Activated B cell treated with CpG ODN at 0.5 μM for 24 hours (primary cell): ENCODE measurements around the gene SPHK2. TPM values are rescaled to one million over a fixed set of nuclear protein-coding genes. Genes with fewer than 3 reads are reported as not detected.

Experiments used
- ATAC-seq: fragments of 200-7000 bp; cut with Tn5 transposase; one replicate; pipeline ENCODE4 v1.10.0; 2021; ENCODE audit warnings: low read depth, mild to moderate bottlenecking, moderate library complexity
- CTCF ChIA-PET: fragments of 350-600 bp; sonication (Branson Sonifier 250); formaldehyde crosslinking; loops from one replicate; lab custom pipeline; 2021; ENCODE audit warnings: antibody characterized with exemption; lab: Charles Lee
- POLR2A ChIA-PET: fragments of 350-600 bp; sonication (Branson Sonifier 250); formaldehyde crosslinking; loops from one replicate; lab custom pipeline; 2021; ENCODE audit warnings: antibody characterized with exemption; lab: Charles Lee
- DNase-seq: peaks from one replicate; pipeline ENCODE4 v3.0.0; 2022
- H3K27ac Mint-ChIP-seq: one replicate; pipeline ENCODE4 v1.8.0; 2020; ENCODE audit warnings: mixed read lengths
- H3K27me3 Mint-ChIP-seq: one replicate; pipeline ENCODE4 v1.8.0; 2021; ENCODE audit warnings: mixed read lengths
- H3K36me3 Mint-ChIP-seq: one replicate; pipeline ENCODE4 v1.8.0; 2021; ENCODE audit warnings: low read depth, mixed read lengths
- H3K4me1 Mint-ChIP-seq: one replicate; pipeline ENCODE4 v1.8.0; 2021; ENCODE audit warnings: mixed read lengths
- H3K4me3 Mint-ChIP-seq: one replicate; pipeline ENCODE4 v1.8.0; 2020; ENCODE audit warnings: mild to moderate bottlenecking, mixed read lengths
- H3K9me3 Mint-ChIP-seq: one replicate; pipeline ENCODE4 v1.8.0; 2020; ENCODE audit warnings: mixed read lengths
- intact Hi-C: fragments of 100-400 bp; cut with micrococcal nuclease; formaldehyde crosslinking; loops from one replicate; pipeline ENCODE4 v1.15.1; 2024
- total RNA-seq: library from RNA; stranded (reverse); gene quantifications from 2 replicates; pipeline ENCODE4 v1.2.3, GENCODE V29; 2022
- TF ChIP-seq, protein P1 (sequence below): fragments of 200-600 bp; IDR thresholded peaks from one replicate; pipeline ENCODE4 v1.8.0; 2022; ENCODE audit warnings: antibody characterized with exemption, mild to moderate bottlenecking

Gene SPHK2
- total RNA-seq, 1 donor from 2014 or later = 48.5 TPM

DNA sequence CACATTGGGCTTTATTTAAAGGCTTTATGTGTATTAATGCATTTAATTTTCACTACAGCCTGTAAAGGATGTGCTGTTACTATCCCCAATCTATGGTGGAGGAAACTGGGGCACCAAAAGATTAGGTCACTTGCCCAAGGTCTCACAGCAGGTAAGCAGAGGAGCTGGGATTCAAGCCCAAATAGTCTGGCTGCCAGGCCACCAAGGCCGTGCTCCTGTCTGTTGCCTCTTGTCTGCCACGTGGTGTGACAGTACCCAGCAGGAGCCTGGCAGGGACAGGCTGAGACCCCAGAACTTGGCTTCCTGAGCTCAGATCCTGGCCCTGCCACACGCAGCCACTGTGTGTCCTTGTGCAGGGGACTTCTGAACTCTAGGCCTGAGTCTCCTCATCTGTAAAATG is 49.0 kb downstream of the SPHK2 start:
- intact Hi-C loops = no loop called here
- H3K27me3 Mint-ChIP-seq = no peaks in the 10 kb centered on the region
- no peaks in the 10 kb centered on the region for H3K36me3 Mint-ChIP-seq
- ChIA-PET CTCF (no interaction called here), POLR2A (no interaction called here)
- H3K4me1 Mint-ChIP-seq = no peaks in the 10 kb centered on the region
- H3K27ac Mint-ChIP-seq = no peak overlapping the region
- DNase-seq = no peak
- H3K4me3 Mint-ChIP-seq = no peak overlapping the region
- no peaks in the 10 kb centered on the region for H3K9me3 Mint-ChIP-seq
- no peak for ATAC-seq
- TF ChIP-seq, protein P1, sequence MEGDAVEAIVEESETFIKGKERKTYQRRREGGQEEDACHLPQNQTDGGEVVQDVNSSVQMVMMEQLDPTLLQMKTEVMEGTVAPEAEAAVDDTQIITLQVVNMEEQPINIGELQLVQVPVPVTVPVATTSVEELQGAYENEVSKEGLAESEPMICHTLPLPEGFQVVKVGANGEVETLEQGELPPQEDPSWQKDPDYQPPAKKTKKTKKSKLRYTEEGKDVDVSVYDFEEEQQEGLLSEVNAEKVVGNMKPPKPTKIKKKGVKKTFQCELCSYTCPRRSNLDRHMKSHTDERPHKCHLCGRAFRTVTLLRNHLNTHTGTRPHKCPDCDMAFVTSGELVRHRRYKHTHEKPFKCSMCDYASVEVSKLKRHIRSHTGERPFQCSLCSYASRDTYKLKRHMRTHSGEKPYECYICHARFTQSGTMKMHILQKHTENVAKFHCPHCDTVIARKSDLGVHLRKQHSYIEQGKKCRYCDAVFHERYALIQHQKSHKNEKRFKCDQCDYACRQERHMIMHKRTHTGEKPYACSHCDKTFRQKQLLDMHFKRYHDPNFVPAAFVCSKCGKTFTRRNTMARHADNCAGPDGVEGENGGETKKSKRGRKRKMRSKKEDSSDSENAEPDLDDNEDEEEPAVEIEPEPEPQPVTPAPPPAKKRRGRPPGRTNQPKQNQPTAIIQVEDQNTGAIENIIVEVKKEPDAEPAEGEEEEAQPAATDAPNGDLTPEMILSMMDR = no peak

DNA sequence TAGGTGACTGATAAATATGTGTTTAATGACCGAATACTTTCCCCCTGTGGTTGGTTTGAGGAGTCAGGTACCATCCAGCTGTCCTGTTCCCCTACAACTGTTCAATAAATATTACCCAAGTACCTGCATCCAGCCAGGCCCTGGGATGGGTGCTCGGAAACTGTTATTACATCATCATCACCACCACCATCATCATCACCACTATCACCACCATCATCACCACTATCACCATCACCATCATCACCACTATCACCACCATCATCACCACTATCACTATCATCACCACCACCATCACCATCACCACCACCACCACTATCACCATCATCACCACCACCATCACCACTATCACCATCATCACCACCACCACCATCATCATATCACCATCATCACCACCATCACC is 49.5 kb downstream of the SPHK2 start:
- Mint-ChIP-seq H3K36me3 (no peaks in the 10 kb centered on the region), H3K4me1 (no peaks in the 10 kb centered on the region), H3K27me3 (no peaks in the 10 kb centered on the region), H3K4me3 (no peak overlapping the region), H3K27ac (no peak overlapping the region), H3K9me3 (no peaks in the 10 kb centered on the region)
- DNase-seq = no peak
- intact Hi-C loops = no loop called here
- TF ChIP-seq, protein P1 = no peak
- POLR2A ChIA-PET = no interaction called here
- no peak for ATAC-seq
- CTCF ChIA-PET = no interaction called here

DNA sequence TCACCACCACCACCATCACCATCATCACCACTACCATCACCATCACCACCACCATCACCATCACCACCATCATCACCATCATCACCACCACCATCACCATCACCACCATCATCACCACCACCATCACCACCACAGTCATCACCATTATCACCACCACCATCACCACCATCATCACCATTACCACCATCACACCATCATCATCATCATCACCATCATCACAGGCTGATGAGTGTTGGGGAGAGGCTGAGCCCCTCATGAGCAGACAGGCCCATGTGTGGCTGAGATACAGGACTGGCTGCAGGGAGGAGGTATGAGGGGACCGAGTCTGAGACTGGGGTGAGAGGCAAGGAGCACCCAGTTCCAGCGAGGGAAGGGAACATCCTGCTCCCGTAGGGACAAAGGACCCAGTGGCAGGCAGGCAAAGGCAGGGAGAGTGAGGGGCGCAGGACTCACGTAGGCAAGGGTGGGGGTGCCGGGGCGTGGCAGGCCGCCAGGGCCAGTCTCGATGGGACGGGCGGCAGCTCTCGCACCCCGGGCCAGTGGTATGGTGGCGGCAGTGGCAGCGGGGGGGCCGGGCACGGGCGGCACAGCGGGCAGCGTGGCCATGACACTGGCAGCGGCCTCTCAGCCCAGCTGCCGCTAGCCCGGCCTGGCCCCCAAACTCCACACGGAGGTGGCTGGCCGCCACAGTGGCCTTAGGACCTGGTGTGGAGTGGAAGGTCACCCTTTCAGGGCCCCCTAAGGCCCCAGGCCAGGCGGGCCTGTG is 50.8 kb downstream of the SPHK2 start:
- ChIA-PET POLR2A (no interaction called here), CTCF (no interaction called here)
- Mint-ChIP-seq H3K4me1 (peaks cover 2% of the 10 kb centered on the region), H3K9me3 (no peaks in the 10 kb centered on the region), H3K36me3 (no peaks in the 10 kb centered on the region), H3K27ac (no peak overlapping the region), H3K27me3 (no peaks in the 10 kb centered on the region), H3K4me3 (no peak overlapping the region)
- intact Hi-C loops = no loop called here
- ATAC-seq (no peak), DNase-seq (no peak)
- TF ChIP-seq, protein P1 = no peak

DNA sequence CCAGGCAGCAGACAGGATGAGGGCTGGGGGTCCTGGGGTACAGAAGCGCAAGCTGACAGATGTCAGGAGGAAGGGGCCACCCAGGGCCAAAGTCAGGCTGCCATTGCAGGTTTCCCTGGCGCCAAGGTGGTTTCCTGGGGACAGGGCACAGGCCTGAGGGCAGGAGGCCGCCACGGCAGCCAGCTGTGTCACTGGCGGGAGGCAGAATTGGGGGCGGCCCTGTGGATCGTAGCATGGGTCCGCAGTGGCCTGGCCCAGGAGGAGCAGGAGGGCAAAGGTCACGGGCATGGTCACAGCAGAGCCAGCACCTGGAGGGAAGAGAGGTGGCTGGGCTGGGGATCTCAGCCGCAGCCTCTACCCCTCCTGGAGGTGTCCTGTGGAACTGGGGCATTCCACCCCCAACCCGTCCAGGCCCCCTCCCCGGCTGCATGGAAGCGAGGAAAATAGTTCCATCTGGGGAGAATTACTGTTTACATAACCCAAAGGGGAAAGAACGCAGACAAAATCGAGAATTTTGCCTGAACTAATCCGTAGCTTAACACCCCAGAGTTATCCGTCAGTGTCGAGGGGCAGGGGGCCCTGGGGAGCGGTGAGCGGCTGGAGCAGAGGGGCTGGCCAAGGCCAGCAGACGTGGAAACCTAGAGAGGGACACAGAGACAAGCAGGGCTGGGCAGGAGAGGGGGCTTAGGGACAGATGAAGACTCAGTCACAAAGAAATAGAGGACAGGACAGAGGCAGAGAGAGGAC is 51.6 kb downstream of the SPHK2 start:
- POLR2A ChIA-PET = no interaction called here
- H3K27ac Mint-ChIP-seq = no peak overlapping the region

DNA sequence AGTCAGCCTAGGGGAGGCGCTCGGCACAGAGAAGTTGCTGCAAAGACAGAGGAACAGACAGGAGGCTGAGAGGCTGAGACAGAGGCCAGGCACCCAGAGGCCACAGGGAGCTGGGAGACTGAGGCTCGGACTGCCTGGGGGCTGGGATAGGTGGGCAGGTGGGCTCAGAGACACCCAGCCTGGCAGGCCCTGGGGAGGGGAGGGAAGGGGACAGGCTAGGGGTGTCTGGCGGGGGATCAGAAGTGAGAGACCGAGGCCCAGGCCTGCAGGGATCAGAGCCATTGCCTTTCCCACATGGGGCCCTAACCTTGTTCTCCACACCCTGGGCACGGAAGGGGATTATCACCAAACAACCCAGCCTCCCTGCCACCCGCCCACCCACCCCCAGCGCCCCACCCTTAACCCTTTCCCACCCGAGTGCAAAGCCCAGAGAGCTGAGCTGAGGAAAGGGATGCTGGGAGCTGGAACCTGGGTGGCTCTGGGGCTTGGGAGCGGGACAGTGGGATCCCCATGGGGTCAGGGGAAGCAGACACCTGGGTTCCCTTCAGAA is 52.2 kb downstream of the SPHK2 start:
- peaks cover 7% of the 10 kb centered on the region for H3K4me1 Mint-ChIP-seq
- TF ChIP-seq, protein P1 = no peak
- ATAC-seq (no peak), DNase-seq (no peak)
- ChIA-PET CTCF (no interaction called here), POLR2A (no interaction called here)
- peaks cover 1% of the 10 kb centered on the region for H3K27me3 Mint-ChIP-seq
- H3K9me3 Mint-ChIP-seq = no peaks in the 10 kb centered on the region
- no peak overlapping the region for H3K4me3 Mint-ChIP-seq
- no peaks in the 10 kb centered on the region for H3K36me3 Mint-ChIP-seq
- no peak overlapping the region for H3K27ac Mint-ChIP-seq
- intact Hi-C loops = no loop called here

More for the DNA sequence above, 51.6 kb downstream of the SPHK2 start:
- CTCF ChIA-PET = no interaction called here
- DNase-seq (no peak), ATAC-seq (no peak)
- Mint-ChIP-seq H3K4me1 (peaks cover 7% of the 10 kb centered on the region), H3K27me3 (peaks cover 1% of the 10 kb centered on the region), H3K9me3 (no peaks in the 10 kb centered on the region), H3K4me3 (no peak overlapping the region), H3K36me3 (no peaks in the 10 kb centered on the region)
- TF ChIP-seq, protein P1 = no peak
- intact Hi-C loops = no loop called here
